T-helper 2 cell (primary cell): ENCODE results near the gene DDAH2.

Experiments
- DNase-seq, 5 experiments: peaks; one replicate each; pipeline versions ENCODE4 v3.0.0 to v3.0.0-alpha.2; 2012 to 2022

Gene DDAH2

DNA sequence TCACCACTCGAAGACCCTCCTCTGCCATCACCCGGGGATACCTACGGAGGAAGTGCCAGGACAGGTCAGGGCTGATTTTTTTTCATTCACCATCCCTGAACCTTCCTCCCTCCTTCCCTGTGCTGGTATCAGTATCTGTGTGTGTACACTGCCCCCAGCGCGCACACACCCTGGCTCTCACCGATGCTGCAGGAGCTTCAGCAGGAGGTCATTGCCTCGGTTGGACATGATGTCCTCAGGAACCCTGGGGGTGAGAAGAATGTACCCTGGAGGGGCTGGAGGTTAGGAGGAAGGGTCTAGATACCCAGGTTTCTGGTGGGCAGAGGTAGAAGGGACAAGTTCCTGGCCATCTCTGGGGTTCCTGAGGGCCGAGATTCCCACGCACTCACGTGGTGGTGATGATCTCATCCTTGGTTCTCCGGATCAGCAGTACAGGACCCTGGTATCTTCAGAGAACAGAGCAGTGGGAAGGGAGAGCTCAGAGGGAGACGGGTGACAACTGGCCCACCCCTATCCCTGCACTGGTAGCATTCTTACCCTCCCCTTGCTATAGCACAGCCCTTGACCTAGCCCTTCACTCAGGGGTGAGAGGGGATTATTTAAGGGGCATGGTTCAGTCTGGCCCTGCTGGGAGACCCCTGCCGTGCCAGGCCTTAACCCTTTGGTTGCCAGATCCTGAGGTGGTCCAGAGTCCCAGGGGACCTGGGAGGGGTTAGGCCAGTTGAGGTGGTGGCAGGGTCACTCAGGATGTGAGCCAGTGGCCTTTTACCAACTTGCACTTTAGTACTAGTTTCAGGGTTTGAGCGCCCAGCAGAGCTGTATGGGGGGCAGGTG lies 41.0 kb downstream of the DDAH2 start:
- DNase-seq, result no peak

GRCh38 chr6:31687321-31687720 lies 41.8 kb downstream of the DDAH2 start:
- DNase-seq, result no peak

- DNase-seq, result no peak
Observed at GRCh38 chr6:31686483-31686882, 42.6 kb downstream of the DDAH2 start.

DNA sequence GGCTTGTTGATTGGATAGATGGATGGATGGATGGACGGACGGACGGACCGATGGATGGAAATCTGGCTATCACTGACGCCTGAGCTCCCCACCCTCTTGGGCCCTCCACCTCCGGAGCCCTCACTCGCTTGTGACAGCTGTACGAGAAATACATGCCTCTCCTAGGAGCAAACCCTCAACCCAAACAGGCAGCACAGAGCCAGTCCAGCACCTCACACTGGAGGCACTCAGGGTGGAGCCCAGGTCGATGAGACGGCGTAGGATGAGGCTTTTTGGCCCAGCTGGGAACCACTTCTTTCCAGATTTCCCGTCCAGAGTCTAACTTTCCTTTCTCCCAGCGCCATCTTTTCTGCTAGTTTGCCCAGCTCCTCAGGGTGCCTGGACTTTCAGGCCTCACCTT lies 45.5 kb downstream of the DDAH2 start:
- no peak for DNase-seq

DNA sequence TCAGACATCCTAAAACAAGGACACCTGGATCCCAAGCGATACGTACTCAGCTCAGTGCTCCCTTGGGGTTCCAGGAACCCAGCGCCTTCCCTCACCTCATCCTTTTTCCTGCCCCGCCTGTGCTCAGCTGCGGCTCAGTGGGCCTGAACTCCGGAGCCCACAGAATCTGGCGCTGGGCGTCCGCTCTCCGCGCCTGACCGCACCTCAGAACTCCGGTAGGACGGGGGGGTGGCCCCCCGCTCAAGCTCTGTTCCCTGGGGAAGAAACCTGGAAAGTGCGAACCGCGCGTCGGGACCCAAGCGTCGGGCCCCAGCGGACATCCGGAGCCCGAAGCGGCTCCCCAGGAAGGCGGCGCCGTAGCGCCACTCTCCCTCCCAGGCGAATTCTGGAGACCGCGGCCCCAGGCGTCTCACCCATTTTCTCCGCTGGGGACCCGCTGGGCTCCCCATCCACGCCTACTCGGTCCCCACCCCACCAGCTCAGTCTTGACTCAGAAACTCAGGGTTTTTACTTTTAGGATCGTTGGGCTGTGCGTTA lies 47.9 kb downstream of the DDAH2 start:
- DNase-seq, result peak in 3 of 5 experiments; percentile 25 to 51 (median 38)

DNA sequence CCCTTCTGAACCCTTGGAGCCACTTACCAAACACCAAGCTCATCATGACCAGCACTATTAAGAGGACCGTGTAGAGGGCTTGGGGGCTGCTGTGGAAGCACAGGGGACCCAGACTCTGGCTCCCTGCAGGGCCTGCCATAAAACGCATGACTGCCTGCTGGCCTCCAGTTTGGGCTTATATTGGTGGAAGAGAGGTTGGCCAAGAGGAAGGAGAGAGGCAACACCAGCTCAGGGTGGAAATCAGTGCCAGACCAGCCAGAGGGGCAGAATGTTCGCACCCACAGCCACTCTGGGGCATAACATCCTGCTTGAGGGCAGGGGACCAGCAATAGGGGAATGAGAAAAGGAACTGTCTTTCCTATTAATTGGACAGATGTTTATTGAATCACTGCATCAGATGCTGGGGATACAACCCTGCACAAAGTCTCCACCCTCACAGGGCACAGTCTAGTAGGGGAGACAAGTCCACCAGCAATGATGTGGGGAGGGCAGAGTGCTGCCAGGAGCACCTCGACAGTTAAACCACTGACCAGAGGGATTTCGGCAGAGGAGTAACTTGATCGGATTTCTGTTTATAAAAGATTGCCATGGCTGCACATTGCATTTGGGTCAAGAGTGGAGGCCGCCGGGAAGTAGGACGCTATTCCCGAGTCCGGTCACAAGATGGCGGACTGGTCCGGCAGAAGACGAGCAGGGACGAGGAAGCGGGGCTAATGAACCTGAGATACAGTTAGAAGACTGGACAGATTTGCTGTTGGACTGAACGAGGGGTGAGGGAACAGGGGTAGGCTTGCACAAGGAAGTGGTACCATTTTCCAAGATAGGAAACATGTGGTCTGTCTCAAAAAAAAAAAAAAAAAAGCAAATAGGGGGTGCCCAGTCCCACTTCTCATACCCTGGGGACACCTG lies 48.6 kb downstream of the DDAH2 start, which contains the start of gene LY6G5C:
Gene LY6G5C, minus strand, starts transcription at position 842 of the 909 bp plus-strand sequence. Its CDS starts 694 bp downstream, at position 148.
- DNase-seq, result peak in 3 of 5 experiments; percentile 44 to 75 (median 45)

- no peak for DNase-seq
Observed at GRCh38 chr6:31677955-31678354, 51.1 kb downstream of the DDAH2 start.
